ENCODE data around the gene C1S.

C1S gene

GRCh38 chr12:7108796-7109571, 48.5 kb downstream of the C1S start, which contains the start of gene C1RL (continued):
- TF ChIP-seq ZNF785 (tag by site-specific recombination; IDR thresholded peaks at IDR 0.05) = no peak
- no peak for TF ChIP-seq ZSCAN16 (tag by site-specific recombination; IDR thresholded peaks at IDR 0.05)
- no peak for TF ChIP-seq ZNF473 (tag by site-specific recombination; IDR thresholded peaks at IDR 0.05)
- no peak for TF ChIP-seq OVOL3 (tag by site-specific recombination; IDR thresholded peaks at IDR 0.05)
- TF ChIP-seq ZNF202 (tag by site-specific recombination; IDR thresholded peaks at IDR 0.05; ENCODE audit: borderline replicate concordance) = no peak
- TF ChIP-seq ZIC2 (tag by site-specific recombination; IDR thresholded peaks at IDR 0.05) = no peak
- TF ChIP-seq ZNF311 (tag by site-specific recombination; IDR thresholded peaks at IDR 0.05; ENCODE audit: borderline replicate concordance) = no peak
- TF ChIP-seq ZEB2 (tag by site-specific recombination; IDR thresholded peaks at IDR 0.05) = no peak
- TF ChIP-seq ZNF530 (tag by site-specific recombination; IDR thresholded peaks at IDR 0.05; ENCODE audit: low read depth) = no peak
- no peak for TF ChIP-seq ZBTB6 (tag by site-specific recombination; IDR thresholded peaks at IDR 0.05)
- no peak for TF ChIP-seq ZNF133 (tag by site-specific recombination; IDR thresholded peaks at IDR 0.05)
- no peak for TF ChIP-seq ZNF37A (tag by site-specific recombination; IDR thresholded peaks at IDR 0.05)
- TF ChIP-seq ZNF777 (tag by site-specific recombination; IDR thresholded peaks at IDR 0.05; ENCODE audit: borderline replicate concordance) = no peak
- peak; percentile 82 for TF ChIP-seq IKZF3 (tag by site-specific recombination; IDR thresholded peaks at IDR 0.05)
- TF ChIP-seq ZNF426 (tag by site-specific recombination; IDR thresholded peaks at IDR 0.05) = no peak
- no peak for TF ChIP-seq ZNF600 (tag by site-specific recombination; IDR thresholded peaks at IDR 0.05)
- TF ChIP-seq MYNN (tag by site-specific recombination; IDR thresholded peaks at IDR 0.05; ENCODE audit: borderline replicate concordance) = no peak
- TF ChIP-seq ZNF362 (tag by site-specific recombination; IDR thresholded peaks at IDR 0.05) = no peak
- TF ChIP-seq OSR2 (tag by site-specific recombination; IDR thresholded peaks at IDR 0.05) = no peak
- no peak for TF ChIP-seq ZNF221 (tag by site-specific recombination; IDR thresholded peaks at IDR 0.05; ENCODE audit: borderline replicate concordance)
- no peak for TF ChIP-seq ZNF416 (tag by site-specific recombination; IDR thresholded peaks at IDR 0.05)
- TF ChIP-seq ZNF175 (tag by site-specific recombination; IDR thresholded peaks at IDR 0.05) = no peak

DNA sequence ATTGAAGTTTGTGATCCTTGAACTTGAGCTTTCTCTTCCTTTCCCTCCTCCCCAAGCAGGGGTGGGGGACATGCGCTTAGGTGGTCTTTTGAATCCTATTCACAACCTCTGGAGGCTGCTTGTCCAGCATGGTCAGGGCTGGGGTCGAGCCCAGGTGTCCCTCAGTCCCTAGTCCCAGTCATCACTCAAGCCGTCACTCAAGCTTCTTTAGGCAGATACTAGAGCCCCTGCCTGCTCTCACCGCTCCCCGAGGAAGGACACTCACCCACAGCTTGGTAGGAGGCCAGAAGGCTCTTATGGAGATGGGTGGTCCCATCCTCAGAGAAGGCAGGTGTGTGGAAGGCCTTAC, 49.0 kb downstream of the C1S start:
- Histone ChIP-seq H3K27ac (ENCODE audit: extremely low read depth, low read depth, low read length) (no peak overlapping the region), H3K4me1 (ENCODE audit: control insufficient read depth, insufficient read depth, low read length) (no peaks in the 10 kb centered on the region), H3K9me3 (ENCODE audit: control insufficient read depth, insufficient read depth, low read depth, low read length) (no peaks in the 10 kb centered on the region), H3K4me3 (ENCODE audit: low read depth, low read length) (no peak overlapping the region), H3K36me3 (ENCODE audit: control insufficient read depth in 2 of 2, insufficient read depth in 1 of 2, low read length in 2 of 2) (peaks cover 0 to 5% of the 10 kb centered on the region in 2 experiments; a peak in 1 of 3 replicates)
- CTCF ChIA-PET = interaction anchor here (0.5 to 4.3 kb wide), 17 partner anchors 16 to 621 kb away, joined by 3 to 24 read pairs (median 4); partner anchors contain the start of genes C12orf57, C1R, LPCAT3 and RNU7-1
- TF ChIP-seq HOXC10 (CRISPR knock-in tag; IDR thresholded peaks at IDR 0.05) (no peak), ZBTB8A (tag by site-specific recombination; IDR thresholded peaks at IDR 0.05) (no peak), KLF9 (tag by site-specific recombination; IDR thresholded peaks at IDR 0.05; ENCODE audit: low read depth) (no peak), ZNF350 (tag by site-specific recombination; IDR thresholded peaks at IDR 0.05) (no peak), ATF2 (tag by site-specific recombination; IDR thresholded peaks at IDR 0.05; ENCODE audit: low read depth) (no peak), ZNF132 (tag by site-specific recombination; IDR thresholded peaks at IDR 0.05; ENCODE audit: borderline replicate concordance) (no peak), GLIS2 (tag by site-specific recombination; IDR thresholded peaks at IDR 0.05) (no peak), ZNF221 (tag by site-specific recombination; IDR thresholded peaks at IDR 0.05; ENCODE audit: borderline replicate concordance) (no peak), MYNN (tag by site-specific recombination; IDR thresholded peaks at IDR 0.05; ENCODE audit: borderline replicate concordance) (no peak), ZNF416 (tag by site-specific recombination; IDR thresholded peaks at IDR 0.05) (no peak)
- POLR2A ChIA-PET = interaction anchor here (0.8 to 3.2 kb wide), 2 partner anchors 164 to 166 kb away, joined by 4 to 20 read pairs; partner anchors contain the start of genes C12orf57 and RNU7-1

Measured in HEK293 (cell line).